Activated CD8-positive, alpha-beta T cell treated with anti-CD3 and anti-CD28 coated beads for 36 hours (primary cell): Measurements from ENCODE around the gene DAAM2. TPM values are rescaled to one million over a fixed set of nuclear protein-coding genes. Genes with fewer than 3 reads are reported as not detected.

ENCODE experiments used
- ATAC-seq: fragments of 200-7000 bp; cut with Tn5 transposase; one replicate; pipeline ENCODE4 v1.10.0; 2021; ENCODE audit warnings: mild to moderate bottlenecking, moderate library complexity
- CTCF ChIA-PET: fragments of 350-600 bp; sonication (Branson Sonifier 250); formaldehyde crosslinking; loops from one replicate; lab custom pipeline; 2021; ENCODE audit warnings: antibody characterized with exemption; lab: Charles Lee
- POLR2A ChIA-PET: fragments of 350-600 bp; sonication (Branson Sonifier 250); formaldehyde crosslinking; loops from one replicate; lab custom pipeline; 2021; ENCODE audit warnings: antibody characterized with exemption; lab: Charles Lee
- DNase-seq: peaks from one replicate; pipeline ENCODE4 v3.0.0-alpha.2; 2020
- H3K27ac Mint-ChIP-seq: one replicate; pipeline ENCODE4 v1.8.0; 2021; ENCODE audit warnings: mild to moderate bottlenecking, mixed read lengths
- H3K27me3 Mint-ChIP-seq: one replicate; pipeline ENCODE4 v1.8.0; 2021; ENCODE audit warnings: mixed read lengths
- H3K36me3 Mint-ChIP-seq: one replicate; pipeline ENCODE4 v1.8.0; 2021; ENCODE audit warnings: low read depth, mixed read lengths
- H3K4me1 Mint-ChIP-seq: one replicate; pipeline ENCODE4 v1.8.0; 2021; ENCODE audit warnings: low read depth, mixed read lengths
- H3K4me3 Mint-ChIP-seq: one replicate; pipeline ENCODE4 v1.8.0; 2021; ENCODE audit warnings: mild to moderate bottlenecking, moderate library complexity, mixed read lengths
- H3K9me3 Mint-ChIP-seq: one replicate; pipeline ENCODE4 v1.8.0; 2021; ENCODE audit warnings: mixed read lengths
- intact Hi-C: fragments of 100-400 bp; cut with micrococcal nuclease; formaldehyde crosslinking; loops from one replicate; pipeline ENCODE4 v1.10.0; 2022
- total RNA-seq, 2 experiments: library from RNA; stranded (reverse); gene quantifications; one replicate each; pipeline ENCODE4 v1.2.3, GENCODE V29; 2021
- TF ChIP-seq, protein P1 (sequence below): fragments of 200-600 bp; IDR thresholded peaks from one replicate; pipeline ENCODE4 v1.8.0; 2022; ENCODE audit warnings: antibody characterized with exemption, mild to moderate bottlenecking

The DAAM2 gene
- total RNA-seq, 2 experiments from 2014 or later, result not detected

DNA sequence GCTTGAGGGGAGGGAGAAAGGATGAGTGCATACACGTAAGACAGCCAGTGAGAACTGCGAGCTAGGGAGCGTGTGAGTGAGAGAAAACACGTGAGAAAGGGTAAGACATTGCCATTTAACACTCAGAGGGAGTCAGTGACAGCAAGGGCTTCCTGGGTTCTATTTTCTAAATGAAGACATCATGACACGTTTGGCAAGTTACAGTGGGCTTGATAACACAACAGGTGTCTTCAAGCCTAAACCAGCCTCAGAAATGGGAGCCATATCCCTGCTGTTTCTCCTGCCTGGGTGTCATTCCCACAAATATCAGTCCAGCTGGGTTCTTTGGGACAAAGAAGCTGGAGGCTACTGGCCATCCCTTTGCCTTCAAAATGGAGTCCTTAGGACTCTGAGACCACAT lies 159.0 kb downstream of the DAAM2 start:
- TF ChIP-seq, protein P1, sequence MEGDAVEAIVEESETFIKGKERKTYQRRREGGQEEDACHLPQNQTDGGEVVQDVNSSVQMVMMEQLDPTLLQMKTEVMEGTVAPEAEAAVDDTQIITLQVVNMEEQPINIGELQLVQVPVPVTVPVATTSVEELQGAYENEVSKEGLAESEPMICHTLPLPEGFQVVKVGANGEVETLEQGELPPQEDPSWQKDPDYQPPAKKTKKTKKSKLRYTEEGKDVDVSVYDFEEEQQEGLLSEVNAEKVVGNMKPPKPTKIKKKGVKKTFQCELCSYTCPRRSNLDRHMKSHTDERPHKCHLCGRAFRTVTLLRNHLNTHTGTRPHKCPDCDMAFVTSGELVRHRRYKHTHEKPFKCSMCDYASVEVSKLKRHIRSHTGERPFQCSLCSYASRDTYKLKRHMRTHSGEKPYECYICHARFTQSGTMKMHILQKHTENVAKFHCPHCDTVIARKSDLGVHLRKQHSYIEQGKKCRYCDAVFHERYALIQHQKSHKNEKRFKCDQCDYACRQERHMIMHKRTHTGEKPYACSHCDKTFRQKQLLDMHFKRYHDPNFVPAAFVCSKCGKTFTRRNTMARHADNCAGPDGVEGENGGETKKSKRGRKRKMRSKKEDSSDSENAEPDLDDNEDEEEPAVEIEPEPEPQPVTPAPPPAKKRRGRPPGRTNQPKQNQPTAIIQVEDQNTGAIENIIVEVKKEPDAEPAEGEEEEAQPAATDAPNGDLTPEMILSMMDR, result no peak
- no peak for DNase-seq
- Mint-ChIP-seq H3K9me3 (no peaks in the 10 kb centered on the region), H3K27me3 (peaks cover 1% of the 10 kb centered on the region), H3K36me3 (no peaks in the 10 kb centered on the region), H3K4me1 (no peaks in the 10 kb centered on the region), H3K4me3 (no peak overlapping the region), H3K27ac (no peak overlapping the region)
- ATAC-seq, result no peak
- CTCF ChIA-PET, result no interaction called here
- POLR2A ChIA-PET, result no interaction called here
- intact Hi-C loops, result no loop called here

DNA sequence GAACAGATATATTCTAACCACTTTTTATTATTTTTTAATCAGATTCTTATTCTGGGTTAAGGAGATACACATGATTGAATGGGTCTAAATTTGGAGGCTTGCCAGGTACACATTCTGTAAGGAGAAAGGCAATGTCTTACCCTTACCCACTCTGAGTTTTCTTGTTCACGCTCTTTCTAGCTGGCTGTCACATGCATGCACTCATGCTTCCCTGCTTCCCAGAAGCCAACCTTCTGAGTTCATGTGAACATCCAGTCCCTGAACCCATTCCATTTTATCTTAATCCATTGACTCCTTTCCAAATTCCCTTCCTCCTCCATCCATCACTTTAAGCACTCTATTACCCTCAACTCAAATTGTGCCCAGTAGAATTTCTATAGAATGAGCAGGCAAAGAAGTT lies 159.5 kb downstream of the DAAM2 start:
- Mint-ChIP-seq H3K27ac (no peak overlapping the region), H3K36me3 (no peaks in the 10 kb centered on the region), H3K9me3 (no peaks in the 10 kb centered on the region), H3K4me1 (no peaks in the 10 kb centered on the region), H3K4me3 (no peak overlapping the region), H3K27me3 (no peaks in the 10 kb centered on the region)
- CTCF ChIA-PET, result no interaction called here
- POLR2A ChIA-PET, result no interaction called here
- intact Hi-C loops, result no loop called here
- TF ChIP-seq, protein P1, result no peak
- no peak for ATAC-seq
- DNase-seq, result no peak

DNA sequence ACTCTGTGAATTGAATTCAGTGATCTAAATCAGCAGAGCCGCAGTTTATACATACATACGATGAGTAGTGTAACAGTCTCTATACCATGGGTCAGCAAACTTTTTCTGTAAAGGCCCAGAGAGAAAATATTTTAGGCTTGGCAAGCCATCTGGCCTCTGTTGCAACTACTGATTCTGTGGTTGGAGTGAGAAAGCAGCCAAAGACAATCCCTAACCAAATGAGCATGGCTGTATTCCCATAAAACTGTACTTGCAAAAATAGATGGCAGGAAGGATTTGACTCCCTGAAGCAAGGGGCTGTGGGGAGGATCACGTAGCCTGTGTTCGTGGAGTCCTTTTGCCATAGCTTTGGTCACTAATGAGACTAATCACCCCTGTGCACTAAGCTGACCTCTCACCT lies 160.0 kb downstream of the DAAM2 start:
- intact Hi-C loops, result no loop called here
- POLR2A ChIA-PET, result no interaction called here

DNA sequence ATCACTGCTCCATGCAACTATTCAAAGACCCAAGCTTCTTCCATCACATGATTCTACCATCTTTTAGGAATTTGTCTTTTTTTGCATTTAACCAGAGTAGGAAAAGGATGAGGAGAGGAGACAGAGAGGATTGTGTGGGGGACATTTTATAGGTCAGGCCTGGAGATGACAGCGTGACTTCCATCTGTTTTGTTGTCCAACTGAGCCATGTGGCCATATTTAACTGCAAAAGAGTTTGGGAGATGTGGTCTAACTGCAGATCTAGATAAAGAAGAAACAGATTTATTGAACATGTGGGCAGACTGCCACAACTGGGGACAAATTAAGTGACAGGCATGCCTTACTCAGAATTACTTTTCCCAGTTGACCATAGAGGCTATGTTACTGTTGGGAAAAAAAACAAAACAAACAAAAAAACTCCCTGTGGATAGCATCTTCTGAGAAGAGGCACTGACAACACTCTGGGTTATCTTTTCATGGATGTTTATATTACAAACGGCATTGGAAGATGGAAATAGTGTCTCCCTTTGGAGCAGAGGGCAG lies 161.0 kb downstream of the DAAM2 start:
- intact Hi-C loops, result no loop called here
- CTCF ChIA-PET, result no interaction called here
- DNase-seq, result no peak

More for the DNA sequence above, 160.0 kb downstream of the DAAM2 start:
- TF ChIP-seq, protein P1, result no peak
- Mint-ChIP-seq H3K36me3 (no peaks in the 10 kb centered on the region), H3K4me1 (no peaks in the 10 kb centered on the region), H3K27ac (no peak overlapping the region), H3K4me3 (no peak overlapping the region), H3K9me3 (no peaks in the 10 kb centered on the region), H3K27me3 (no peaks in the 10 kb centered on the region)
- DNase-seq, result no peak
- CTCF ChIA-PET, result no interaction called here
- ATAC-seq, result no peak

More for the DNA sequence above, 161.0 kb downstream of the DAAM2 start:
- no peak for ATAC-seq
- H3K27ac Mint-ChIP-seq, result no peak overlapping the region
- H3K9me3 Mint-ChIP-seq, result no peaks in the 10 kb centered on the region
- no peaks in the 10 kb centered on the region for H3K4me1 Mint-ChIP-seq
- TF ChIP-seq, protein P1, result no peak
- no peaks in the 10 kb centered on the region for H3K36me3 Mint-ChIP-seq
- POLR2A ChIA-PET, result no interaction called here
- H3K4me3 Mint-ChIP-seq, result no peak overlapping the region
- no peaks in the 10 kb centered on the region for H3K27me3 Mint-ChIP-seq

Other genes starting within 250 kb of the DAAM2 start
- under 1 TPM; 0.13 to 0.14 TPM for gene KIF6, start 67.0 kb upstream of the DAAM2 start, total RNA-seq
- 1 to 10 TPM; 1.5 to 1.8 TPM for gene MOCS1, start 142.1 kb downstream of the DAAM2 start, total RNA-seq